ENCODE data around the gene CLCNKA.

CLCNKA gene

DNA sequence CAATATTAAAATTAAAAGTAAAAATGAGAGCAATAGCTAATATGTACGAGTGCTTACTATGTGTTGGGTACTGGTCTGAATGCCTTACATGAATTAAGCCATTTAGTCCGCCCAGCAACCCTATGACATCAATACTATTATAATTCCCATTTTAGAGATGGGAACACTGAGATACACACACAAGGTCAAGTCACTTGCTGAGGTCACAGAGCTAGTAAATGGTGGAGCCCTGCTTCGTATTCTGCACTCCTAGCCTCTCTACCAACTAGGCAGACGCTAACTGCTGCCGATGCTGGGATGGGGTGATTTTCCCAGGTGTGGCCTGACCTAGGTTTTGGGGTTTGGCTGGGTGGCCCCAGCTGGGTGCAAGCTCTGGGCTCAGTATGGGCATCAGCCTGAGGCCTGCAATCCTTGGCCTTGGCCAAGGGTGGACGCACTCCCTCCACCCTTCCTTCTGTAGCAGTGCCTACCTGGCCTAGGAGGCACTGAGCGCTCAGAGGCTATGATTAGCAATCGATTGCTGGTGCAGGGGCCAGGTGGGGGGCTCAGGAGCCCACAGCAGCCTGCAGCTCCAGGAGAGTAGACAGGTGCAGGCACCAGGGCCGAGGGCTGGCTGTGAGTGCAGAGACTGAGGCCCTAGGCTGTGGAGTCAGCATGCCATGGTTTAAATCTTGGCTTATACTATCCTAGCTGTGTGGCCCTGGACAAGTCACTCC, 49.0 kb downstream of the CLCNKA start:
- no peaks in the 10 kb centered on the region for H3K4me1 ChIP-seq (ENCODE audit: insufficient read depth, low read length)
- no peak overlapping the region for H3K4me2 ChIP-seq (ENCODE audit: insufficient read depth, low read length)
- no peak overlapping the region for H3K4me3 ChIP-seq (ENCODE audit: low read depth in 1 of 2, low read length in 2 of 2)
- H3K27ac ChIP-seq (ENCODE audit: low read length): no peak overlapping the region
- H3K9ac ChIP-seq (ENCODE audit: low read depth, low read length): no peak overlapping the region
- no peak overlapping the region for H2AFZ ChIP-seq (ENCODE audit: low read depth, low read length)
- H3K79me2 ChIP-seq (ENCODE audit: insufficient read depth, low read length): no peaks in the 10 kb centered on the region
- no peak for DNase-seq
- no peak for ATAC-seq (ENCODE audit: insufficient read depth, low read depth)
- TF ChIP-seq EZH2 (IDR thresholded peaks at IDR 0.05; ENCODE audit: borderline replicate concordance, low read depth, low read length, severe bottlenecking): no peak
- TF ChIP-seq, protein P1, sequence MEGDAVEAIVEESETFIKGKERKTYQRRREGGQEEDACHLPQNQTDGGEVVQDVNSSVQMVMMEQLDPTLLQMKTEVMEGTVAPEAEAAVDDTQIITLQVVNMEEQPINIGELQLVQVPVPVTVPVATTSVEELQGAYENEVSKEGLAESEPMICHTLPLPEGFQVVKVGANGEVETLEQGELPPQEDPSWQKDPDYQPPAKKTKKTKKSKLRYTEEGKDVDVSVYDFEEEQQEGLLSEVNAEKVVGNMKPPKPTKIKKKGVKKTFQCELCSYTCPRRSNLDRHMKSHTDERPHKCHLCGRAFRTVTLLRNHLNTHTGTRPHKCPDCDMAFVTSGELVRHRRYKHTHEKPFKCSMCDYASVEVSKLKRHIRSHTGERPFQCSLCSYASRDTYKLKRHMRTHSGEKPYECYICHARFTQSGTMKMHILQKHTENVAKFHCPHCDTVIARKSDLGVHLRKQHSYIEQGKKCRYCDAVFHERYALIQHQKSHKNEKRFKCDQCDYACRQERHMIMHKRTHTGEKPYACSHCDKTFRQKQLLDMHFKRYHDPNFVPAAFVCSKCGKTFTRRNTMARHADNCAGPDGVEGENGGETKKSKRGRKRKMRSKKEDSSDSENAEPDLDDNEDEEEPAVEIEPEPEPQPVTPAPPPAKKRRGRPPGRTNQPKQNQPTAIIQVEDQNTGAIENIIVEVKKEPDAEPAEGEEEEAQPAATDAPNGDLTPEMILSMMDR (IDR thresholded peaks at IDR 0.05; ENCODE audit: borderline replicate concordance, extremely low read depth, low read length, poor library complexity, severe bottlenecking): no peak
- H4K20me1 ChIP-seq (ENCODE audit: insufficient read depth, low read length): peaks cover 4% of the 10 kb centered on the region; the same call in 1 of the 2 replicates
- no peaks in the 10 kb centered on the region for H3K27me3 ChIP-seq (ENCODE audit: insufficient read depth, low read length, poor library complexity)
- no peaks in the 10 kb centered on the region for H3K36me3 ChIP-seq (ENCODE audit: insufficient read depth, low read length)
- H3K9me3 ChIP-seq (ENCODE audit: insufficient read depth, low read length, severe bottlenecking): no peaks in the 10 kb centered on the region

- Histone ChIP-seq H3K9me3 (ENCODE audit: insufficient read depth, low read length, severe bottlenecking) (no peaks in the 10 kb centered on the region), H3K9ac (ENCODE audit: low read depth, low read length) (no peak overlapping the region), H4K20me1 (ENCODE audit: insufficient read depth, low read length) (peaks cover 4% of the 10 kb centered on the region; the same call in 1 of the 2 replicates), H3K27ac (ENCODE audit: low read length) (no peak overlapping the region), H3K36me3 (ENCODE audit: insufficient read depth, low read length) (no peaks in the 10 kb centered on the region), H3K79me2 (ENCODE audit: insufficient read depth, low read length) (no peaks in the 10 kb centered on the region), H3K4me3 (ENCODE audit: low read depth in 1 of 2, low read length in 2 of 2) (no peak overlapping the region), H3K4me1 (ENCODE audit: insufficient read depth, low read length) (no peaks in the 10 kb centered on the region), H2AFZ (ENCODE audit: low read depth, low read length) (no peak overlapping the region), H3K4me2 (ENCODE audit: insufficient read depth, low read length) (no peak overlapping the region), H3K27me3 (ENCODE audit: insufficient read depth, low read length, poor library complexity) (no peaks in the 10 kb centered on the region)
- no peak for ATAC-seq (ENCODE audit: insufficient read depth, low read depth)
- TF ChIP-seq EZH2 (IDR thresholded peaks at IDR 0.05; ENCODE audit: borderline replicate concordance, low read depth, low read length, severe bottlenecking): no peak
- TF ChIP-seq, protein P1 (IDR thresholded peaks at IDR 0.05; ENCODE audit: borderline replicate concordance, extremely low read depth, low read length, poor library complexity, severe bottlenecking): no peak
- no peak for DNase-seq
Measured at GRCh38 chr1:16071614-16072013, 49.8 kb downstream of the CLCNKA start.

DNA sequence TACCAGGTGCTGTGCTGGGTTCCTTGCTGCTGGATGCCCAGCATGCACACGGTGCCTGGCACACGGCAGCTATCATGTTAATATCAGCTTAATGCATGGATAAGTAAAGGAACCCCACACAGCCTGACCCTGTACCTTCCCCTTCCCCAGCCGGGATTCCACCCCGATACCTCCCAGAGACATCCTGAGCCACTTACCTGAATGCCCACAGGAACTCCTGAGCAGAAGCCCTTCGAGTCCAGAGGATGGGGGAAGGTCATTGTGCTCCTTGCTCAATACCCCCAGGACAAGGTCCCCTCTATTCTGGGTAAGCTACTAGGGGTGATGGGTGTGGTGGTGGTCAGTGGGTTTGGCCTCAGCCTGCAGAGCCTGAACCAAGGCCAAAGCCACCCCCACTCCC, 50.3 kb downstream of the CLCNKA start:
- Histone ChIP-seq H2AFZ (ENCODE audit: low read depth, low read length) (no peak overlapping the region), H3K36me3 (ENCODE audit: insufficient read depth, low read length) (no peaks in the 10 kb centered on the region), H3K27ac (ENCODE audit: low read length) (no peak overlapping the region), H3K27me3 (ENCODE audit: insufficient read depth, low read length, poor library complexity) (no peaks in the 10 kb centered on the region), H3K4me1 (ENCODE audit: insufficient read depth, low read length) (no peaks in the 10 kb centered on the region), H3K4me2 (ENCODE audit: insufficient read depth, low read length) (no peak overlapping the region), H3K9me3 (ENCODE audit: insufficient read depth, low read length, severe bottlenecking) (no peaks in the 10 kb centered on the region), H3K79me2 (ENCODE audit: insufficient read depth, low read length) (no peaks in the 10 kb centered on the region), H4K20me1 (ENCODE audit: insufficient read depth, low read length) (peaks cover 4% of the 10 kb centered on the region; the same call in 1 of the 2 replicates), H3K4me3 (ENCODE audit: low read depth in 1 of 2, low read length in 2 of 2) (no peak overlapping the region), H3K9ac (ENCODE audit: low read depth, low read length) (no peak overlapping the region)
- no peak for TF ChIP-seq EZH2 (IDR thresholded peaks at IDR 0.05; ENCODE audit: borderline replicate concordance, low read depth, low read length, severe bottlenecking)
- TF ChIP-seq, protein P1 (IDR thresholded peaks at IDR 0.05; ENCODE audit: borderline replicate concordance, extremely low read depth, low read length, poor library complexity, severe bottlenecking): no peak
- DNase-seq: no peak
- ATAC-seq (ENCODE audit: insufficient read depth, low read depth): no peak
